ENCODE measurements around the gene SPATA31A6.
"Not testable (repeated sequence)": the region's sequence is repeated elsewhere in the genome, so short reads cannot be mapped to it uniquely, and the experiment has no call there.

Gene SPATA31A6

DNA sequence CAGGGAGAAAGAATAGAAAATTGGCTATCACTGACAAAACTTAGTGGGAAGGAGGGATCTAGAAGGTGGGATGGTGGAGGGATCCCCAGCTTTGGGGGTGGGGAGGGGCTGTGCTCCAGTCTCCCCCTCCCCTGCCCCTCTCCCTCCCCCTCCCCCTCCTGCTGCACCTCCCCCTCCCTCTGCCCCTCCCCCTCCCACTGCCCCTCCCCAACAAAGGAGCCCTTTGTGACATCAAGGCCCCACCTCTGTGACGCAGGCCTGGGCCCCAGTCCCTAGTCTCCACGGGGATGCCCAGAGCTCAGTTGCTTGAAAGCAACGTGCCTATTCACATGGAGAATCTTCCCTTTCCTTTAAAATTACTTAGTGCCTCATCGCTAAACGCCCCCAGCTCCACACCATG is at the start of gene SPATA31A6:
SPATA31A6 (plus strand) TSS at position 301 of the 400 bp plus-strand sequence; CDS start at position 330, 29 bp downstream.
- DNase-seq, result not testable (repeated sequence)

DNA sequence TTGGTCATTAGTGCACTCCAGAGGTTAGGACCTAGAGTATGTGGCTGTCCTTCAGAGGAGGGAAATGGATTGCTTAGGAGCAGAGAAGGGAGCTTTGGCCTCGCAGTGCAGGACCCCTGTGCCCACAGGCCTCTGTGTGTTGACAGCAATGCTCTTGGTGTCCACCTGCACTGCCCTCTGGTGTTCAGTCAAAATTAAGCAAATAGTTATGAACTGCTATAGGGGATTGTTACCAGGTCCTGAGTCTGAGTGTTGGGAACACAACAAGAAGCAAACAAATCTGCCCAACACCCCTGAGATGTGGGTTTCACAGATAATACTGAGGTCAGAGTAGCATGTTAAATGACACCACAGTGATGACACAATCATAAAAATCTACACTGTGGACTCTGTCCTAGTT is 23.2 kb upstream of the SPATA31A6 start:
- DNase-seq, result not testable (repeated sequence)

DNA sequence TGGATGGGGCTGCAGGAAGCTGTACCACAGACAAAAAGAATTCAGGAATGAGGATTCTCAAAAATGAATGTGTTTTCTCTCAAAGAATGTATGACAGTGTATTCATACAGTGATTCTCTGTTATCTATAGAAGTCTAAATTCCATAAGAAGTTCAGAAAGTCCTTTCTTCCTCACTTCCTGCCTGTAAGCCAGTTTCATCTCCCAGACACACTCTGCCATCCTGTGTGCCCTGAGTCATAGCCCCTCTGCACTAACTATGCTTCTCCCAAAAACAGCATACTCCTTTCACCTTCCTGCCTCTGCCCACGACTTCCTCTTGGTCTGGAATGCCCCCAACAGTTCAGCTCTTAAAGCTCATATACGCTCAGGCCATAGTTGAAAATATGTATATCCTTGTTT is 36.4 kb downstream of the SPATA31A6 start:
- not testable (repeated sequence) for DNase-seq

DNA sequence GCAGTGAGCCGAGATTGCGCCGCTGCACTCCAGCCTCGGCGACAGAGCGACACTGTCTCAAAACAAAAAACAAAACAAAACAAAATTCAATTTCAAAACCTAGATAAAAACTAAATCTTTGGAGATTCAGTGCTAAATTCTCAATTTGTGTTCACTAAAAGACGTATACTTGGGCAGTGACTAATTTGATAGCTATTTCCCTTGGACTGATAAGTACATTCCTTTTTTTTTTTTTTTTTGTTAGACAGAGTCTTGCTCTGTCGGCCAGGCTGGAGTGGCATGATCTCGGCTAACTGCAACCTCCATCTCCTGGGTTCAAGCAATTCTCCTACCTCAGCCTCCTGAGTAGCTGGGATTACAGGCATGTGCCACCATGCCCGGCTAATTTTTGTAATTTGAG is 39.8 kb downstream of the SPATA31A6 start:
- DNase-seq, result not testable (repeated sequence)

DNA sequence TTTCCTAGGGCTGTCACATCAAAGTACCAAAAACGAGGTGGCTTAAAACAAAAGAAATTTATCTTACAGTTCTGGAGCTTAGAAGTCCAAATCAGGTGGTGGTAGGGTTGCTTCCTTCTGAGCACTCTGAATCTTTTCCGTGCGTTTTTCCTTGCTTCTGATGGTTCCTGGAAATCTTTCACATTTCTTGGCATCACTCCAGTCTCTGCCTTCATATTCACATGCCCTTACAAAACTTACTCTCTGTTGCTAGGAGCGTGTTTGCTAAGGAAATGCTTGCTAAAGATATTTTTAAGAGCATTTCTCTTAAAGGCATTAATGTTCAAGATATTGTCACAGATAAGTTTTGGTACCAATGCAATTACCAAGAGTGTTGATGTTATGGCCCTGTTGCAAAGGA is 49.6 kb downstream of the SPATA31A6 start:
- DNase-seq, result not testable (repeated sequence)

DNA sequence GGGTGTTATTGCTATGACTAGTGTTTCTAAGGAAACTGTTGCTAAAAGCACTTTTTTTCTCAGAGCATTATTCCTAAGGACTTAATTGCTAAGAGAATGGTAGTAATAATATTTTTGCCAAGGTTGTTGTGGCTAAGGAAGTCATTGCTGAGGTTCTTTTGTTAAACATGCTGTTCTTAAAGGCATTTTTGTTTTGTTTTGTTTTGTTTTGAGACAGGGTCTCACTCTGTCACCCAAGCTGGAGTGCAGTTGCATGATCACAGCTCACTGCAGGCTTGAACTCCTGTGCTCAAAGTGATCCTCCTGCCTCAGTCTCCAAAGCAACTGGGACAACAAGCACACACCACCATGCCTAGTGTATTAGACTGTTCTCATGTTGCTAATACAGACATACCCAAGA is 51.2 kb downstream of the SPATA31A6 start:
- not testable (repeated sequence) for DNase-seq

DNA sequence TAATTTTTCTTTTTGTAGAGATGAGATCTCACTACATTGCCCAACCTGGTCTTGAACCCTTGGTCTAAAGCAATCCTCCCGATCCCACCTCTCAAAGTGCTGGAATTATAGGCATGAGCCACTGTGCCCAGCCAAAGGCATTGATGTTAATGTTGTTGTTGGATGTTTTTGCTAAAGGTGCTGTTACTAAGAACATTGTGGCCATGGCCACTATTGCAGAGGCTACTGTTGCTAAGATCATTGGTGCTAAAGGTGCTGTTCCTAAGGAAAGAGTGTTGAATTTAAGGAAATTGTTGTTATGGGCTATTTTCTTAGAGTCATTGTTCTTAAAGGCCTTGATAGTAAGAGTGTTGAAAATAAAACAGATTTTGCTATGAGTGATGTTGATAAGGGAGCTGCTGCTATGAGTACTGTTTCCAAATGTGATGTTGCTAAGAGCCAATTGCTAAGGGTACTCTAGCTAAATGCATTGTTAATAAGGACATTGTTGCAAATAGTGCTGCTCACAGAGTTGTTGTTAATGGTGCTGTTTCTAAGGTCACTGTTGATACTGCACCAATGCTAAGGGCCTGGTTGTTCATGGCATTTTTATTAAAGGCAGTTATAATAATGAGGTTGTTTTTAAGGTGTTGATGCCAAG is 52.0 kb downstream of the SPATA31A6 start:
- not testable (repeated sequence) for DNase-seq

DNA sequence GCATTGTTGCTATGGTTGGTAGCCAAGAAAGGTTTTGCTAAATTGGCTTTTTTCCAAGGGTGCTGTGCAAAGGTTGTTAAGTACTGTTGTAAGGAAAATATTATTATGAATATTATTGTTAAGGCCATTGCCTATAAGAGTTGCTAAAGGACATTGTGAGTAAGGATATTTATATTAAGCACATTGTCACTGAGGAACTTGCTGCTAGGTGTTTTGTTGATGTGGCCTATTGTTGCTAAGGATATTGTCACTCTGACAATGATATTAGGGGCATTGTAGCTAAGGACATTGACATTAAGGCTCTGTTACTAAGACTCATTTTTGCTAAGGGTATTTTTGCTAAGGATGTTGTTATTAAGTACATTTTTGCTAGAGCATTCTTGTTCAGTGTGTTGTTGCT is 52.6 kb downstream of the SPATA31A6 start:
- DNase-seq, result not testable (repeated sequence)

DNA sequence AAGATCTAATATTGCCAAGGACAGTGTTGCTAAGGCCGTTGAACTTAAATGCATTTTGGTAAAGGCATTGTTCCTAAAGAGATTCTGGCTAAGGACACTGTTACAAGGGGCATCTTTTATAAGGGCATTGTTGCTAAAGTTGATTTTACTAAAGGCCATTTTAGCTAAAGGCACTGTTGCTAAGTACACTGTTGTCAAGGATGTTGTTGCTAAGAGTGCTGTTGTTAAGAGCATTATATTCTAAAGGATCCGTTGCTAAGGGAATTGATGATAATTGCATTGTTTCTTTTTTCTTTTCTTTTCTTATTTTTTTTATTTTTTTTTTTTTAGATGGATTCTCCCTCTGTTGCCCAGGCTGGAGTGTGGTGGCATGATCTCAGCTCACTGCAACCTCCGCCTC is 53.9 kb downstream of the SPATA31A6 start:
- not testable (repeated sequence) for DNase-seq

DNA sequence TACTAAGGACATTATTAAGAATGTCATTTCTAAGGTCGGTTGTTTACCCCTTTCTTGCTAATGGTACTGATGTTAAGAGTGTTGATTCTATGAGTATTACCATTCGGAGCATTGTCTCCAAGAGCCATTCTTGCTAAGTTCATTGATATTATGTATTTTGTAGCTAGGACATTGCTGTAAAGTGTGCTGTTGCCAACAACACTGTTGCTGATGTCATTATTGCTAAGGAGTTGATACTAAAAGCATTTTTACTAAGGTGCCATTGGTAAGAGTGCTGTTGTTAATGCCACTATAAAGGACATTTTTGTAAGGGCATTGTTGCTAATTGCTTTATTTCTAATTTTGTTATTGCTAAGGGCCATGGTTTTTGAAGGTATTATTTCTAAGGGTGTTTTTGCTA is 55.4 kb downstream of the SPATA31A6 start:
- DNase-seq, result not testable (repeated sequence)
